DOHH2 (cell line): Measurements from ENCODE around the gene ZG16.

Source experiments
- EZH2phosphoT487 ChIP-seq: fragments of 200-600 bp; sonication (generic); IDR thresholded peaks from 2 replicates; pipeline ENCODE4 v1.6.1; 2017; ENCODE audit warnings: borderline replicate concordance, mild to moderate bottlenecking, antibody characterized with exemption, low read length, moderate library complexity, mixed read lengths
- TF ChIP-seq, protein P1 (sequence below): fragments of 200-600 bp; sonication (generic); IDR thresholded peaks from one replicate; pipeline ENCODE4 v1.5.1; 2014; ENCODE audit warnings: antibody characterized with exemption, mild to moderate bottlenecking, low read depth, low read length; ENCODE audit not compliant: poor library complexity, severe bottlenecking

DNA sequence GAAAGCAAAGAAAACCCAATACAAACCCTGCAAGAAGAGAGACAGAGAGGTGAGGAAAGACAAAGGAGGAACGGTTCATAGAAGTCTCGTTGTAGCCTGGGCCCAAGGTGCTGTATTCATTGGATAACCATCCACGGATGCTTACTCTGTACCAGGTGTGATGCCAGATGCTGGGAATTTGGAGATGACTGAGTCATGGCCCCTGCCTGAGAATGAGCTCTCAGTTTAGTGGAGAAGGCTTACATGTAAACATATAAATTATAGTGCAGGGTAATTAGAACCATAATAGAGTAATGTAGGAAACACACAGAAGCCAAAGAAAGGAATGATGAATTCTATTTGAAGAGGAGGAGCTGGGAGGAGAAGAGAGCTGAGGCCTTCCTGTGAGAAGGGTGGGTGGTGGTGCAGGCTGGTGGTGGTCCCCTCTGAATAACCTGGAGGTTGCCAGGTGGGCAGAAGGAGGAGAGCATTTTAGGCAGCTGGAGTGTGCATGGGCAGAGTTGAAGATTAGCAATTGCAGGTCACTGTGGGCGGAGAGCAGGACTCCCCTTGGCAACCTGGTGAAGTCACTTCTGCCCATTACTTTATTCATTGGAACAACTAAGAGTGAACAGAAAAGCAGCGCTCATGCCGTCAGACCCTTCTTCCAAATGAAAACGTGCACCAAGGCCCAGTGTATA, 7.7 kb upstream of the ZG16 start:
- no peak for TF ChIP-seq EZH2phosphoT487
- TF ChIP-seq, protein P1, sequence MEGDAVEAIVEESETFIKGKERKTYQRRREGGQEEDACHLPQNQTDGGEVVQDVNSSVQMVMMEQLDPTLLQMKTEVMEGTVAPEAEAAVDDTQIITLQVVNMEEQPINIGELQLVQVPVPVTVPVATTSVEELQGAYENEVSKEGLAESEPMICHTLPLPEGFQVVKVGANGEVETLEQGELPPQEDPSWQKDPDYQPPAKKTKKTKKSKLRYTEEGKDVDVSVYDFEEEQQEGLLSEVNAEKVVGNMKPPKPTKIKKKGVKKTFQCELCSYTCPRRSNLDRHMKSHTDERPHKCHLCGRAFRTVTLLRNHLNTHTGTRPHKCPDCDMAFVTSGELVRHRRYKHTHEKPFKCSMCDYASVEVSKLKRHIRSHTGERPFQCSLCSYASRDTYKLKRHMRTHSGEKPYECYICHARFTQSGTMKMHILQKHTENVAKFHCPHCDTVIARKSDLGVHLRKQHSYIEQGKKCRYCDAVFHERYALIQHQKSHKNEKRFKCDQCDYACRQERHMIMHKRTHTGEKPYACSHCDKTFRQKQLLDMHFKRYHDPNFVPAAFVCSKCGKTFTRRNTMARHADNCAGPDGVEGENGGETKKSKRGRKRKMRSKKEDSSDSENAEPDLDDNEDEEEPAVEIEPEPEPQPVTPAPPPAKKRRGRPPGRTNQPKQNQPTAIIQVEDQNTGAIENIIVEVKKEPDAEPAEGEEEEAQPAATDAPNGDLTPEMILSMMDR = no peak
